Neural cell (in vitro differentiated cells): ENCODE measurements around the gene TIGD6.

Experiments used
- CTCF ChIP-seq: fragments of 450-650 bp; IDR thresholded peaks from 2 replicates; pipeline ENCODE4 v1.5.1; 2014; ENCODE audit warnings: antibody characterized with exemption, mild to moderate bottlenecking, moderate library complexity; ENCODE audit not compliant: poor library complexity, severe bottlenecking
- EP300 ChIP-seq: fragments of 450-650 bp; conservative IDR thresholded peaks from 2 replicates; pipeline ENCODE4 v1.6.1; 2014; ENCODE audit warnings: antibody characterized with exemption, mild to moderate bottlenecking, moderate library complexity; ENCODE audit not compliant: poor library complexity, severe bottlenecking
- EZH2 ChIP-seq: fragments of 200-600, 300-800 bp; shearing (Covaris generic), sonication (generic); IDR thresholded peaks from 2 replicates; pipeline ENCODE4 v1.6.1; 2014; ENCODE audit warnings: antibody characterized with exemption, low read length, borderline replicate concordance, mild to moderate bottlenecking; ENCODE audit not compliant: insufficient read depth, poor library complexity, severe bottlenecking
- MXI1 ChIP-seq: fragments of 450-650 bp; conservative IDR thresholded peaks from 2 replicates; pipeline ENCODE4 v1.6.1; 2014; ENCODE audit warnings: antibody characterized with exemption, mild to moderate bottlenecking; ENCODE audit not compliant: poor library complexity, severe bottlenecking
- RAD21 ChIP-seq: fragments of 450-650 bp; conservative IDR thresholded peaks from 2 replicates; pipeline ENCODE4 v1.6.1; 2014; ENCODE audit warnings: antibody characterized with exemption, mild to moderate bottlenecking, moderate library complexity
- REST ChIP-seq: IDR thresholded peaks from 2 replicates; pipeline ENCODE4 v1.6.1; 2012; ENCODE audit warnings: borderline replicate concordance
- SMC3 ChIP-seq: fragments of 450-650 bp; conservative IDR thresholded peaks from 2 replicates; pipeline ENCODE4 v1.6.1; 2014; ENCODE audit warnings: antibody characterized with exemption, mild to moderate bottlenecking, moderate library complexity; ENCODE audit not compliant: poor library complexity
- TAF1 ChIP-seq: IDR thresholded peaks from 2 replicates; pipeline ENCODE4 v1.6.1; 2012; ENCODE audit warnings: low read depth

- TF ChIP-seq EZH2 (no peak), SMC3 (no peak), CTCF (no peak), TAF1 (no peak), MXI1 (no peak), EP300 (no peak), RAD21 (no peak), REST (no peak)
Observed at GRCh38 chr5:150033334-150033733, 32.9 kb upstream of the TIGD6 start.
